PC-9 (cell line): ENCODE data around the gene CDK2AP2. TPM values are rescaled to one million over a fixed set of nuclear protein-coding genes. Genes with fewer than 3 reads are reported as not detected.

Source experiments
- BruUV-seq: library from RNA; stranded (reverse); fragments of 400-500 nt; replicated peaks from 2 replicates; lab custom pipeline; 2021; lab: Mats Ljungman, UMichigan
- CTCF ChIA-PET: fragments of 300-600 bp; sonication (Branson Sonifier 250); formaldehyde crosslinking; loops from one replicate; lab custom pipeline; 2022; ENCODE audit warnings: antibody characterized with exemption; lab: Charles Lee
- POLR2A ChIA-PET: fragments of 300-600 bp; sonication (Branson Sonifier 250); formaldehyde crosslinking; loops from one replicate; lab custom pipeline; 2022; ENCODE audit warnings: antibody characterized with exemption; ENCODE audit not compliant: unreplicated experiment; lab: Charles Lee
- DNase-seq, 2 experiments: peaks; one replicate each; pipeline versions ENCODE4 v3.0.0 to v3.0.0-alpha.2; 2015 to 2022; ENCODE audit warnings: mixed read lengths in 1 of 2
- H2AFZ ChIP-seq: fragments of 200-600 bp; sonication (generic); 2 replicates; pipeline ENCODE4 v1.8.1; 2017; ENCODE audit warnings: antibody characterized with exemption
- H3F3A ChIP-seq: fragments of 200-600 bp; sonication (generic); 2 replicates; pipeline ENCODE4 v1.8.1; 2017; ENCODE audit warnings: antibody characterized with exemption, mild to moderate bottlenecking, low read depth; ENCODE audit not compliant: insufficient read depth
- H3K27ac ChIP-seq: fragments of 200-600 bp; sonication (generic); 2 replicates; pipeline ENCODE4 v1.6.1; 2016; ENCODE audit warnings: mixed run types
- H3K27me3 ChIP-seq: fragments of 200-600 bp; sonication (generic); 2 replicates; pipeline ENCODE4 v1.6.1; 2016; ENCODE audit warnings: low read depth, mixed run types; ENCODE audit not compliant: insufficient read depth
- H3K36me3 ChIP-seq: fragments of 200-600 bp; sonication (generic); 2 replicates; pipeline ENCODE4 v1.6.1; 2016; ENCODE audit warnings: low read depth, mixed run types
- H3K4me1 ChIP-seq: fragments of 200-600 bp; sonication (generic); replicated peaks from 2 replicates; pipeline ENCODE4 v1.6.1; 2016; ENCODE audit warnings: mixed run types; ENCODE audit not compliant: insufficient read depth
- H3K4me2 ChIP-seq: fragments of 200-600 bp; sonication (generic); 2 replicates; pipeline ENCODE4 v1.6.1; 2017; ENCODE audit warnings: mixed run types
- H3K4me3 ChIP-seq: fragments of 200-600 bp; sonication (generic); 2 replicates; pipeline ENCODE4 v1.6.1; 2016; ENCODE audit warnings: mixed run types
- H3K79me2 ChIP-seq: fragments of 200-600 bp; sonication (generic); 2 replicates; pipeline ENCODE4 v1.6.1; 2017; ENCODE audit warnings: low read depth, mixed run types
- H3K9me2 ChIP-seq: fragments of 200-600 bp; sonication (generic); 2 replicates; pipeline ENCODE4 v1.8.1; 2017; ENCODE audit warnings: mild to moderate bottlenecking; ENCODE audit not compliant: insufficient read depth
- H3K9me3 ChIP-seq: fragments of 200-600 bp; sonication (generic); 2 replicates; pipeline ENCODE4 v1.8.1; 2016; ENCODE audit warnings: low read depth; ENCODE audit not compliant: insufficient read depth
- H4K20me1 ChIP-seq: fragments of 200-600 bp; sonication (generic); 2 replicates; pipeline ENCODE4 v1.8.1; 2017; ENCODE audit not compliant: insufficient read depth
- CTCF ChIP-seq: fragments of 200-600 bp; sonication (generic); conservative IDR thresholded peaks from 2 replicates; pipeline ENCODE4 v1.6.1; 2017; ENCODE audit warnings: mixed run types, antibody characterized with exemption, mild to moderate bottlenecking, moderate library complexity
- EZH2 ChIP-seq: fragments of 200-600 bp; sonication (generic); IDR thresholded peaks from 2 replicates; pipeline ENCODE4 v1.8.0; 2017; ENCODE audit warnings: antibody characterized with exemption, low read depth
- intact Hi-C: fragments of 100-400 bp; cut with micrococcal nuclease; formaldehyde crosslinking; loops from one replicate; pipeline ENCODE4 v1.10.0; 2022; ENCODE audit not compliant: unreplicated experiment
- total RNA-seq: library from RNA; stranded (reverse); gene quantifications from 2 replicates; pipeline ENCODE4 v1.2.3, GENCODE V29; 2021

Gene CDK2AP2
- total RNA-seq, 1 experiment from 2014 or later = 80.0 TPM

DNA sequence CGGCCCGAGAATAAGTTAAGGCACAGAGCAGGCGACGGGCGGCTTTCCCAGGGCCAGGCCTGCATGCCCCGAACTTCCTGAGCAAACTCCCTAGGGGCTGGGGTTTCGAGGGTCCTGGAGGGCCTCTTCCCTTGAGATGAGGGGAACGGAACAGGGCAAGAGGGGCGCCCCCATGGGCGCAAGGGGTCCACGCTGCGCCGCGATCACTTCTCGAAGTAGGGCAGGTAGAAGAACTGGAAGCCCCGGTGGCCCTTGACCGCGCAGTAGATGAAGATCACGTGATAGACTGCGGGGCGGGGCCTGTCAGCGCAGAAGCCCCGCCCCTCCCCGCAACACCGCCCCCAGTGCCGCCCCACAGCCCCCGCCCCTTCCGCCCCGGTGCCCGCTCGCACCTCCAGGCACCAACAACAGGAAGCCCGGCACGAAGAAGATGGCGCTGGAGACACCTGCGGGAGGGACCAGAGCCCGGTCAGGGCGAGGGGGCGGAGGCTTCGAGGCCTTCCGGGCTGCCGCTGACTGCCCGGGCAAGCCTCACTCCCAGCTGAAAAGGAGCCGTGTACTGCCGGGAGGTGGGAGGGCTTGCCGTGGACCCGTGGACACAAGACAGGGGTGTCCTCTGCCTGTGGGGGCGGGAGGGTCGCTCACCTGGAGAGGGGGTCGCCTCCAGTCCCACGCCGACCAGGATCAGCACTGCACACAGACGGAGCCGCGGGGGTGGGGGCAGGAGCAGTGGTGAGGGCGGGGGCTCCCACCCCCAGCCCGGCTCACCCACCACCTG, 43.4 kb downstream of the CDK2AP2 start:
- POLR2A ChIA-PET = interaction anchor here (0.6 kb wide), 1 partner anchor 43 kb away, joined by 3 read pairs; no protein-coding TSS in a partner anchor
- BruUV-seq = TSS peak; percentile 68
- peak overlapping the region; percentile 82 for H2AFZ ChIP-seq
- no peaks in the 10 kb centered on the region for H4K20me1 ChIP-seq
- no peaks in the 10 kb centered on the region for H3K9me2 ChIP-seq
- intact Hi-C loops = loop anchor here (1.0 to 5.0 kb wide), 3 partner anchors 21 to 118 kb away; partner anchors contain the start of genes CORO1B, GSTP1 and POLD4
- peak; percentile 91 to 95 for DNase-seq
- H3K4me1 ChIP-seq = peaks cover 42% of the 10 kb centered on the region
- peaks cover 48% of the 10 kb centered on the region for H3F3A ChIP-seq
- peaks cover 41% of the 10 kb centered on the region for H3K79me2 ChIP-seq
- no peak; the same call in 1 of the 2 replicates for TF ChIP-seq CTCF
- TF ChIP-seq EZH2 = no peak
- H3K36me3 ChIP-seq = no peaks in the 10 kb centered on the region
- H3K4me3 ChIP-seq = peak overlapping the region; percentile 93
- CTCF ChIA-PET = interaction anchor here (0.8 kb wide), 1 partner anchor 111 kb away, joined by 4 read pairs; the partner anchor contains the start of gene POLD4
- peak overlapping the region; percentile 88 for H3K4me2 ChIP-seq
- H3K27me3 ChIP-seq = no peaks in the 10 kb centered on the region
- H3K9me3 ChIP-seq = no peaks in the 10 kb centered on the region
- H3K27ac ChIP-seq = peak overlapping the region; percentile 96

- Histone ChIP-seq H3K4me2 (peak overlapping the region; percentile 88), H3K4me3 (peak overlapping the region; percentile 93), H3K9me2 (no peaks in the 10 kb centered on the region), H3K27ac (peak overlapping the region; percentile 96), H4K20me1 (no peaks in the 10 kb centered on the region), H3K79me2 (peaks cover 40% of the 10 kb centered on the region), H3K27me3 (no peaks in the 10 kb centered on the region), H3K36me3 (no peaks in the 10 kb centered on the region), H3F3A (peaks cover 53% of the 10 kb centered on the region), H3K9me3 (no peaks in the 10 kb centered on the region), H2AFZ (peak overlapping the region; percentile 82), H3K4me1 (peaks cover 40% of the 10 kb centered on the region)
- POLR2A ChIA-PET = no interaction called here
- CTCF ChIA-PET = interaction anchor here (0.6 kb wide), 1 partner anchor 107 kb away, joined by 5 read pairs; no protein-coding TSS in a partner anchor
- peak; percentile 88 to 91 for DNase-seq
- BruUV-seq = TSS peak; percentile 50
- TF ChIP-seq EZH2 (no peak), CTCF (no peak)
- intact Hi-C loops = loop anchor here (1.0 kb wide), 1 partner anchor 21 kb away; the partner anchor contains the start of gene CORO1B
These were observed 44.1 kb downstream of the CDK2AP2 start for GRCh38 chr11:67463680-67464410.

DNA sequence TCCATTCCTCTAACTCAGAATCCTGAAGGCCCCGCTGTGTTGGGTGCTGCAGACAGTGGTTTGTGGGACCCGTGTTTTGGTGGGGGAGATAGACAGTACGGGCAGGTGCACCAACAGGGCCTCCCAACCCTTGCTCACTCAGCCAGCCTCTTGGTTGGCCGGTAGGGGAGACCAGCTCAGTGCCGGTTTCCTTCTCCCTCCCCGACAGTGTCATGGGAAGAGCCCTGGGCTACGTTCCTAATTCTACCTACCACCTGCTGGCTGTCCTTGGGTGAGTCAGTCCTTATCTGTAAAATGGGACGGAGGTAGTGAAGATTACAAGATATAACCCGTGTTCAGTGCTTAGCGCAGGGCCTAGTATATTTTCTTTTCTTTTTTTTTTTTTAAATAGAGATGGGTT, 44.8 kb downstream of the CDK2AP2 start:
- H4K20me1 ChIP-seq = no peaks in the 10 kb centered on the region
- TF ChIP-seq EZH2 (no peak), CTCF (no peak)
- no peaks in the 10 kb centered on the region for H3K36me3 ChIP-seq
- H3K27me3 ChIP-seq = no peaks in the 10 kb centered on the region
- ChIA-PET POLR2A (no interaction called here), CTCF (no interaction called here)
- peaks cover 40% of the 10 kb centered on the region for H3K4me1 ChIP-seq
- H3K4me3 ChIP-seq = no peak overlapping the region
- H3K27ac ChIP-seq = peak overlapping the region; percentile 96
- no peak overlapping the region for H2AFZ ChIP-seq
- no TSS peak for BruUV-seq
- H3F3A ChIP-seq = peaks cover 53% of the 10 kb centered on the region
- H3K9me3 ChIP-seq = no peaks in the 10 kb centered on the region
- H3K9me2 ChIP-seq = no peaks in the 10 kb centered on the region
- H3K4me2 ChIP-seq = peak overlapping the region; percentile 88
- no peak for DNase-seq
- peaks cover 33% of the 10 kb centered on the region for H3K79me2 ChIP-seq
- intact Hi-C loops = no loop called here
